ENCODE measurements around the gene GOLGA2. TPM values are rescaled to one million over a fixed set of nuclear protein-coding genes. Genes with fewer than 3 reads are reported as not detected.
A peak's percentile ranks its signal among the peaks of the same experiment; 100 is the strongest.
"Not testable (repeated sequence)": the region's sequence is repeated elsewhere in the genome, so short reads cannot be mapped to it uniquely, and the experiment has no call there.

The GOLGA2 gene
- polyA plus RNA-seq, 6 donors from 2014 or later, result 4.6 to 10.3 (median 8.1) TPM

GRCh38 chr9:128232528-128233428 is 43.0 kb downstream of the GOLGA2 start:
- no peaks in the 10 kb centered on the region for H3K36me3 Mint-ChIP-seq
- DNase-seq (no peak), ATAC-seq (ENCODE audit: low read depth in 2 of 2) (no peak)
- H3K27ac Mint-ChIP-seq, result no peak overlapping the region
- peaks cover 0 to 4% (median 0%) of the 10 kb centered on the region in 3 donors for H3K4me1 Mint-ChIP-seq
- no peak overlapping the region for H3K4me3 Mint-ChIP-seq
- H3K9me3 Mint-ChIP-seq, result no peaks in the 10 kb centered on the region
- peaks cover 4 to 17% (median 9%) of the 10 kb centered on the region in 3 donors for H3K27me3 Mint-ChIP-seq

DNA sequence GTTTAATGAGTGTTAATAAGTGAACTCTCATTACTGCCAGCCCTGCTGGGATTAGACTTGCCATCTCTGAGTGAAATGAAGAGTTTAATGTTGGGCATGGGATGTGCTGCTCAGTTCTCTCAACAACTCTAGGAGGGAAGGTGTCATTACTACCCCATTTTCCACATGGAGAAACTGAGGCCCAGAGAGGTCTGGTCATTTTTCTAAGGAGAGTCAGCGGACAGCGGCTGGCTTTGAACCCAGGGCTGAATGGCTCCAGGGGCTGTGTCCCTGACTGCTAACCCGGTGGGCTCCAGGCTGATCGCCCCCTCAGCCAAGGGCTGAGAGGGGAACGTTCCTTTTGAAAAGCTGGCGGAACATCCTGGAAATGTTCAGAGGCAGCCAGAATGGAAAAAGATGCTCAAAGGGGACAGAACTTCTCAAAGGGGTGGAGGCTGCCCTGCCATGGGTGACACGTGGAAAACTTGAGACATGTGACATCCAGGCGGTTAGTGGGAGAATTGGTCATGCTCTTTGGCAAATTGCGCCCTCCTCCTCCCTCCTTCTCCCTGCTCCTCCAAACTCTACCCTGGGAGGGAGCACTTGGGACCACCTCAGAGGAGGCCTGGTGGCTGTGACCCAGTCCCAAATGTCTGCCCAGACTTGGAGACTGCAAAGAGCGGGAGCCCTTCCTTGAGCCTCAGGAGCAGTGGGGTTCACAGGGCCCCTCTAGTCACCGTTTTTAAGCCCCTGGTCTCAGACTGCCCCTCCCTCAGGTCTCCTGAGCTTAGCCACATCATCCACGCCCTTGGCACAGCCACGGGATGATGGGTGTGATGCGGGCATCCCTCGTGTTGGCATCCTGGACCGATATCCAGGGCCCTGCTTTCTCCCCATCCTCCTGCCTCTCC is 43.9 kb downstream of the GOLGA2 start:
- ATAC-seq (ENCODE audit: low read depth in 2 of 2), result no peak
- H3K9me3 Mint-ChIP-seq, result no peaks in the 10 kb centered on the region
- peaks cover 4 to 17% (median 9%) of the 10 kb centered on the region in 3 donors for H3K27me3 Mint-ChIP-seq
- DNase-seq, result no peak
- peaks cover 0 to 4% (median 0%) of the 10 kb centered on the region in 3 donors for H3K4me1 Mint-ChIP-seq
- H3K27ac Mint-ChIP-seq, result peak overlapping the region in 1 of 6 donors; percentile 28
- no peak overlapping the region for H3K4me3 Mint-ChIP-seq
- no peaks in the 10 kb centered on the region for H3K36me3 Mint-ChIP-seq

GRCh38 chr9:128230897-128231296 is 44.9 kb downstream of the GOLGA2 start:
- H3K9me3 Mint-ChIP-seq; H3K27ac Mint-ChIP-seq; H3K4me3 Mint-ChIP-seq; H3K4me1 Mint-ChIP-seq; H3K36me3 Mint-ChIP-seq; ATAC-seq (ENCODE audit: low read depth in 2 of 2); DNase-seq: not testable (repeated sequence)
- H3K27me3 Mint-ChIP-seq, result peaks cover under 1 to 17% (median 4%) of the 10 kb centered on the region in 3 donors

GRCh38 chr9:128226412-128226801 is 49.4 kb downstream of the GOLGA2 start:
- Mint-ChIP-seq H3K9me3 (no peaks in the 10 kb centered on the region), H3K4me1 (no peaks in the 10 kb centered on the region), H3K27me3 (peaks cover 0 to 21% (median 4%) of the 10 kb centered on the region in 3 donors), H3K27ac (no peak overlapping the region), H3K4me3 (no peak overlapping the region), H3K36me3 (no peaks in the 10 kb centered on the region)
- no peak for DNase-seq
- ATAC-seq (ENCODE audit: low read depth in 2 of 2), result no peak

DNA sequence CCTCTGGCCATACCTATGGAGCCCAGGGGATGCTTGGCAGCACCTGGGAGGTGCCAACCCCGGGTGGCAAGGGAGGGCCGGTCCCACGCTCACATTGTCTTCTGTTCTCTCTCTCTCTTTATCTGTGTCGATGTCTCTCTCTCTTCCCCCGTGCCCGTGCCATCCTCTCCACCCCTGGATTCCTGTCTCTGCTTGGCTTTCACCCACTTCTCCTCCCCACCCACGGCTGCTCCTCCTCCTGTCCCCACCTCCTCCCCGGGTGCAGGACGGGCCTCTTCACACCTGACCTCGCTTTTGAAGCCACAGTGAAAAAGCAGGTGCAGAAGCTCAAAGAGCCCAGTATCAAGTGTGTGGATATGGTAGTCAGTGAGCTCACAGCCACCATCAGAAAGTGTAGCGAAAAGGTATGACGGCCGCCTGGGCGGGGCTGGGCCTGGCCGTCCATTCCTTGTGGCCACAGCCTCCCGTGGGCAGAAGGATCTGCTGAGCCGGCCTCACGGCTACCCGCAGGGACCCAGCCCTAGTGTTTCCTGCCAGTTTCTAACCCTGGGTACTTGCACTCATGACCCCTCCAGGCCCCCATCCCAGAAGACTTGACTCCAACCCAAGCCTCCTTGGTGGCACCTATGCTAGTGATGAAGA is 49.9 kb downstream of the GOLGA2 start:
- no peak overlapping the region for H3K27ac Mint-ChIP-seq
- no peaks in the 10 kb centered on the region for H3K4me1 Mint-ChIP-seq
- peaks cover 0 to 21% (median 4%) of the 10 kb centered on the region in 3 donors for H3K27me3 Mint-ChIP-seq
- H3K9me3 Mint-ChIP-seq, result no peaks in the 10 kb centered on the region
- DNase-seq (no peak), ATAC-seq (ENCODE audit: low read depth in 2 of 2) (no peak)
- H3K36me3 Mint-ChIP-seq, result no peaks in the 10 kb centered on the region
- peak overlapping the region in 1 of 8 donors; percentile 2 for H3K4me3 Mint-ChIP-seq

- peaks cover 0 to 4% (median 0%) of the 10 kb centered on the region in 3 donors for H3K4me1 Mint-ChIP-seq
- H3K27me3 Mint-ChIP-seq, result peaks cover 0 to 21% (median 4%) of the 10 kb centered on the region in 3 donors
- no peak overlapping the region for H3K27ac Mint-ChIP-seq
- H3K9me3 Mint-ChIP-seq, result no peaks in the 10 kb centered on the region
- no peak for ATAC-seq (ENCODE audit: low read depth in 2 of 2)
- H3K4me3 Mint-ChIP-seq, result no peak overlapping the region
- no peaks in the 10 kb centered on the region for H3K36me3 Mint-ChIP-seq
- DNase-seq, result no peak
Measured at GRCh38 chr9:128224877-128225276, 50.9 kb downstream of the GOLGA2 start.

DNA sequence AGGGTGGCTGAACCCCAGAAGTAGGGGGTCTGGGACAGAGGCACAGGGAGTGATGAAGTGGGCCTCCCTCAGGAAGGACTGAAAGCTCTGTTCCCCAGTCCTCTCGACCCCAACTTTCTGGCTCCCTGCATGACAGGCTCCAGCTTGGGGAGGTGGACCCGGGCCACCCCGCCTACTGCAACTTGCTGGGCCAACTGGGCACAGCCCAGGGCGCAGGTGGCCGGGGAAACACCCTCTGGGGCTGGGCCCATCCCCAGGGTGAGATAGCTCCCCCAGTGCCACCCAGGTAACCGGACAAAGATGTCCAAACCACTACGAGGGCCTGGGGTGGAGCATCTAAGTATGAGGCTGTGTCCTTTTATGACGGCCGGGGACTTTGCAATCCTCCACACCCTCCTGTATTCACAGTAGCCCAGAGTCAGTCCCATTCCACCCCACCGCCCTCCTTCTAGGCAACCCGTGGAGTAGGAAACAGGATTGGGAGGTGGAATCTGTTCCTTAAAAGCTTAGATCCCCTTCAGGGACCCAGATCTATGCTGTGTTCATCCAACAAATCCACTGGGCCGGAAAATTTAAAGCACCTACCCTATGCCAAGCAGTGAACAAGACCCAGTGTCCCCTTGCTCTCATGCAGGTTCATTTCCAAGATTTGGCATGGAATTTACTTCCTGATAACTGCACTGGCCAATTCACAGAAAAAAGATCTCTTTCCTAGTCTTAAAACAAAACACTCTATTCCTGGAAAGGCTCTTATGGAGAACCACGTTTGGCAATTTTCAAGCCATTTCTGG is 52.7 kb downstream of the GOLGA2 start:
- Mint-ChIP-seq H3K4me3 (peak overlapping the region in 1 of 8 donors; percentile 9), H3K36me3 (no peaks in the 10 kb centered on the region), H3K4me1 (peaks cover 8 to 15% (median 12%) of the 10 kb centered on the region in 3 donors), H3K27me3 (peaks cover 0 to 21% (median 4%) of the 10 kb centered on the region in 3 donors), H3K27ac (no peak overlapping the region), H3K9me3 (peaks cover 0 to 2% (median 0%) of the 10 kb centered on the region in 7 donors)
- ATAC-seq (ENCODE audit: low read depth in 2 of 2), result no peak
- DNase-seq, result no peak

DNA sequence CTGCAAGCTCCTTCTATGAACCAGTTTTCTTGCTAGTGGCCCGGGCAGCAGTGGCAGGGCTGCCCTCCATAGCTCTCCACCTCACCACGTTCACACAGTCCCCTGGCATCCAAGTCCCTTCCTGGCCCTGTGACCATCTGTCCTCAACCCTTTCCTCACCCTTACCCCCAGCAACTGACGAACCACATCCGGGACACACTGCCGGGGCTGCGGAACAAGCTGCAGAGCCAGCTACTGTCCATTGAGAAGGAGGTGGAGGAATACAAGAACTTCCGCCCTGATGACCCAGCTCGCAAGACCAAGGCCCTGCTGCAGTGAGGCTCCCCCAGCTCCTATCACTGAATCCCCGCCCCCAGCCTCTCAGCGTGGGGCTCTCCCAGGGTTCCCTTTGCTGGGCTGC is 53.8 kb downstream of the GOLGA2 start:
- DNase-seq (no peak), ATAC-seq (ENCODE audit: low read depth in 2 of 2) (no peak)
- no peaks in the 10 kb centered on the region for H3K36me3 Mint-ChIP-seq
- peaks cover 0 to 2% (median 0%) of the 10 kb centered on the region in 7 donors for H3K9me3 Mint-ChIP-seq
- peaks cover 0 to 21% (median 4%) of the 10 kb centered on the region in 3 donors for H3K27me3 Mint-ChIP-seq
- no peak overlapping the region for H3K4me3 Mint-ChIP-seq
- peaks cover 9 to 15% (median 14%) of the 10 kb centered on the region in 3 donors for H3K4me1 Mint-ChIP-seq
- H3K27ac Mint-ChIP-seq, result no peak overlapping the region

DNA sequence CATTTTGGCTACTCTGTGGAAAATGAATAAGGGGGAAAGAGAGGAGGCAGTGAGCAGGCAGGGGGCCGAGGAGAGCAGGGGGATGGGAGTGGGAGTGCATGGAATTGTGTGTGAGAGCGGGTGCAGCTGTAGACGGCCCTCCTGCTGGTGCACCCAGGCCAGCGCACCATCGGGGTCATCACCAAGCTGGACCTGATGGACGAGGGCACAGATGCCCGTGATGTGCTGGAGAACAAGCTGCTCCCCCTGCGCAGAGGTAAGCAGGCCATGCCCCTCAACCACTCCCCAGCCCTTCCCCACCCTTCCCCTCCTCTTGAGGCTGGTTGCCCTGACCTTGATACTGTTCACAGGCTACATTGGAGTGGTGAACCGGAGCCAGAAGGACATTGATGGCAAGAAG is 56.0 kb downstream of the GOLGA2 start:
- ATAC-seq (ENCODE audit: low read depth in 2 of 2) (no peak), DNase-seq (no peak)
- H3K4me3 Mint-ChIP-seq, result peak overlapping the region in 1 of 8 donors; percentile 51
- H3K4me1 Mint-ChIP-seq, result peaks cover 9 to 15% (median 14%) of the 10 kb centered on the region in 3 donors
- peak overlapping the region in 2 of 6 donors; percentile 75 to 76 for H3K27ac Mint-ChIP-seq
- H3K27me3 Mint-ChIP-seq, result peaks cover 0 to 6% (median 3%) of the 10 kb centered on the region in 3 donors
- H3K9me3 Mint-ChIP-seq, result peaks cover 0 to 2% (median 0%) of the 10 kb centered on the region in 7 donors
- no peaks in the 10 kb centered on the region for H3K36me3 Mint-ChIP-seq

GRCh38 chr9:128218518-128219389 is 57.1 kb downstream of the GOLGA2 start:
- peak overlapping the region in 5 of 6 donors; percentile 59 to 82 (median 70) for H3K27ac Mint-ChIP-seq
- H3K27me3 Mint-ChIP-seq, result peaks cover 0 to 10% (median 3%) of the 10 kb centered on the region in 3 donors
- DNase-seq, result peak; percentile 85
- H3K9me3 Mint-ChIP-seq, result peaks cover 0 to 2% (median 0%) of the 10 kb centered on the region in 7 donors
- H3K4me1 Mint-ChIP-seq, result peaks cover 9 to 15% (median 14%) of the 10 kb centered on the region in 3 donors
- peak overlapping the region; percentile 71 to 94 (median 84) for H3K4me3 Mint-ChIP-seq
- H3K36me3 Mint-ChIP-seq, result no peaks in the 10 kb centered on the region
- peak; percentile 96 to 97 for ATAC-seq (ENCODE audit: low read depth in 2 of 2)

GRCh38 chr9:128218172-128218517 is 57.7 kb downstream of the GOLGA2 start:
- Mint-ChIP-seq H3K36me3 (no peaks in the 10 kb centered on the region), H3K4me1 (peaks cover 9 to 15% (median 14%) of the 10 kb centered on the region in 3 donors), H3K9me3 (peaks cover 0 to 2% (median 0%) of the 10 kb centered on the region in 7 donors), H3K27me3 (peaks cover 0 to 13% (median 9%) of the 10 kb centered on the region in 3 donors), H3K4me3 (peak overlapping the region; percentile 71 to 94 (median 84)), H3K27ac (peak overlapping the region in 5 of 6 donors; percentile 29 to 82 (median 70))
- ATAC-seq (ENCODE audit: low read depth in 2 of 2) (no peak), DNase-seq (no peak)
